Panc1 (cell line): ENCODE results near the gene DMGDH. TPM values are rescaled to one million over a fixed set of nuclear protein-coding genes. Genes with fewer than 3 reads are reported as not detected.

Source experiments
- ATAC-seq: fragments of 200-7000 bp; cut with Tn5 transposase; 2 replicates; pipeline ENCODE4 v1.9.1; 2020; ENCODE audit warnings: mild to moderate bottlenecking, moderate library complexity
- BruUV-seq: library from RNA; stranded (reverse); fragments of 400-500 nt; replicated peaks from 2 replicates; lab custom pipeline; 2021; lab: Mats Ljungman, UMichigan
- CTCF ChIA-PET: fragments of 300-600 bp; sonication (Branson Sonifier 250); formaldehyde crosslinking; loops from one replicate; lab custom pipeline; 2022; ENCODE audit warnings: antibody characterized with exemption; lab: Charles Lee
- POLR2A ChIA-PET: fragments of 300-600 bp; sonication (Branson Sonifier 250); formaldehyde crosslinking; loops from one replicate; lab custom pipeline; 2022; ENCODE audit warnings: antibody characterized with exemption; lab: Charles Lee
- DNase-seq: peaks from one replicate; pipeline ENCODE4 v3.0.0-alpha.2; 2010; ENCODE audit warnings: low read depth, low spot score
- H3K27ac ChIP-seq: 2 replicates; pipeline ENCODE4 v1.5.1; 2011; ENCODE audit warnings: mild to moderate bottlenecking, low read length, inconsistent platforms
- H3K27me3 ChIP-seq: fragments of 200-500 bp; sonication (Bioruptor generic); 2 replicates; pipeline ENCODE4 v1.6.0; 2014; ENCODE audit warnings: low read length, inconsistent platforms; ENCODE audit not compliant: control insufficient read depth, insufficient read depth
- H3K36me3 ChIP-seq: fragments of 200-500 bp; sonication (Bioruptor generic); 2 replicates; pipeline ENCODE4 v1.5.1; 2014; ENCODE audit warnings: inconsistent platforms, mild to moderate bottlenecking, low read length, moderate library complexity; ENCODE audit not compliant: control insufficient read depth, insufficient read depth
- H3K4me1 ChIP-seq: 2 replicates; pipeline ENCODE4 v1.5.1; 2011; ENCODE audit warnings: inconsistent platforms, mild to moderate bottlenecking, low read length, moderate library complexity; ENCODE audit not compliant: control insufficient read depth, insufficient read depth
- H3K4me3 ChIP-seq, 2 experiments: 2 replicates each; pipeline ENCODE4 v1.5.1; 2011 to 2012; ENCODE audit warnings: low read depth in 2 of 2, low read length in 2 of 2, mild to moderate bottlenecking in 2 of 2, inconsistent platforms in 1 of 2, moderate library complexity in 1 of 2
- H3K9me3 ChIP-seq: fragments of 200-500 bp; sonication (Bioruptor generic); 2 replicates; pipeline ENCODE4 v1.5.1; 2014; ENCODE audit warnings: low read depth, mild to moderate bottlenecking, inconsistent platforms, low read length, moderate library complexity; ENCODE audit not compliant: control insufficient read depth, insufficient read depth
- CTCF ChIP-seq: fragments of 450-650 bp; IDR thresholded peaks from 2 replicates; pipeline ENCODE4 v1.5.1; 2017; ENCODE audit warnings: mild to moderate bottlenecking
- POLR2AphosphoS5 ChIP-seq: IDR thresholded peaks from 2 replicates; pipeline ENCODE4 v1.6.1; 2012; ENCODE audit warnings: mild to moderate bottlenecking, low read depth, low read length, moderate library complexity
- REST ChIP-seq, 2 experiments: IDR thresholded peaks; 2 replicates each; pipeline ENCODE4 v1.6.1; 2011 to 2012; ENCODE audit warnings: low read depth in 2 of 2, control low read depth in 1 of 2, low read length in 1 of 2, mild to moderate bottlenecking in 1 of 2, moderate library complexity in 1 of 2; ENCODE audit not compliant: insufficient read depth in 1 of 2
- SIN3A ChIP-seq: IDR thresholded peaks from 2 replicates; pipeline ENCODE4 v1.6.1; 2012; ENCODE audit warnings: low read depth, mild to moderate bottlenecking, low read length, moderate library complexity, borderline replicate concordance; ENCODE audit not compliant: insufficient read depth
- TCF7L2 ChIP-seq: IDR thresholded peaks from 2 replicates; pipeline ENCODE4 v1.6.1; 2011; ENCODE audit warnings: mild to moderate bottlenecking, low read depth, low read length, inconsistent platforms
- in situ Hi-C: cut with HindIII; loops from 2 replicates; pipeline ENCODE4 v1.10.0; 2016; ENCODE audit warnings: low sequenced_read_pairs, low pct_unique_long_range_greater_than_20kb
- intact Hi-C: fragments of 100-400 bp; cut with micrococcal nuclease; formaldehyde crosslinking; loops from one replicate; pipeline ENCODE4 v1.10.0; 2022; ENCODE audit not compliant: unreplicated experiment
- total RNA-seq: library from RNA; stranded (reverse); gene quantifications from one replicate; pipeline ENCODE4 v1.2.1, GENCODE V29; 2021; ENCODE audit not compliant: unreplicated experiment

DMGDH gene
- total RNA-seq, 1 experiment from 2014 or later: 0.54 TPM

- ATAC-seq: no peak
- CTCF ChIA-PET: no interaction called here
- intact Hi-C loops: no loop called here
- peaks cover 24% of the 10 kb centered on the region; the same call in 1 of the 2 replicates for H3K27me3 ChIP-seq
- no peak overlapping the region for H3K27ac ChIP-seq
- no peaks in the 10 kb centered on the region for H3K4me1 ChIP-seq
- H3K4me3 ChIP-seq: no peak overlapping the region
- no peaks in the 10 kb centered on the region for H3K36me3 ChIP-seq
- TF ChIP-seq REST (IDR thresholded peaks at IDR 0.05; ENCODE audit: insufficient read depth in 1 of 2, low read depth in 2 of 2, low read length in 1 of 2) (no peak), SIN3A (no peak), CTCF (no peak; the same call in 1 of the 2 replicates), TCF7L2 (no peak), POLR2AphosphoS5 (no peak)
- no peak for DNase-seq
- POLR2A ChIA-PET: no interaction called here
- in situ Hi-C loops: no loop called here
- no TSS peak for BruUV-seq
- no peaks in the 10 kb centered on the region for H3K9me3 ChIP-seq
Measured at GRCh38 chr5:79011869-79012268, 57.6 kb downstream of the DMGDH start.

GRCh38 chr5:79011219-79011836, 58.1 kb downstream of the DMGDH start:
- ATAC-seq (no peak), DNase-seq (no peak)
- ChIA-PET POLR2A (no interaction called here), CTCF (no interaction called here)
- H3K4me1 ChIP-seq: no peaks in the 10 kb centered on the region
- H3K4me3 ChIP-seq: no peak overlapping the region
- H3K27ac ChIP-seq: no peak overlapping the region
- no peak for TF ChIP-seq TCF7L2
- TF ChIP-seq CTCF: peak; percentile 15; the same call in 1 of the 2 replicates
- peaks cover 19% of the 10 kb centered on the region; the same call in 1 of the 2 replicates for H3K27me3 ChIP-seq
- H3K9me3 ChIP-seq: no peaks in the 10 kb centered on the region
- no TSS peak for BruUV-seq
- intact Hi-C loops (no loop called here), in situ Hi-C loops (no loop called here)
- no peaks in the 10 kb centered on the region for H3K36me3 ChIP-seq
